ENCODE measurements around the gene KLHL40. TPM values are rescaled to one million over a fixed set of nuclear protein-coding genes. Genes with fewer than 3 reads are reported as not detected.

KLHL40 gene
- total and polyA plus RNA-seq, 2 donors (not counting 3 experiments of a cell fraction or from before 2014, with no cell fraction given): not detected

DNA sequence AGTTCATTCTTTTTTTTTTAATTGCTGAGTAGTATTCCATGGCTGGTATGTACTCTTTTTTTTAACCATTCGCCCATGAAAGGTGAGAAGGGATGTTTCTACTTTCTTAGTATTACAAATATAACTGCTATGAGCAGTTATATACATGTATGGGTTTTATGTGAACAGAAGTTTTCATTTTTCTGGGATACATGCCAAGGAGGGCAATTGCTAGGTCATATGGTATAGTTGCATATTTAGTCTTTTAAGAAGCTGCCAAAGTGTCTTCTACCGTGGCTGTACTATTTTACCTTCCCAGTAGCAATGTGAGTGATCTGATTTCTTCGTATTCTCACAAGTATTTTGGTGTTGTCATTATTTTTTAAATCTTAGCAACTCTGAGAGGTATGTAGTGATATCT, 11.2 kb upstream of the KLHL40 start:
- Histone ChIP-seq H3K36me3 (ENCODE audit: control insufficient read depth in 2 of 2, extremely low read depth in 1 of 2, insufficient read depth in 2 of 2, low read length in 2 of 2) (no peaks in the 10 kb centered on the region), H3K4me2 (ENCODE audit: insufficient read depth, low read length) (no peak overlapping the region), H3K9me1 (replicated peaks; ENCODE audit: control insufficient read depth, extremely low read depth, insufficient read depth, low read length) (no peaks in the 10 kb centered on the region), H3K4me3 (replicated peaks in 1 of 3; ENCODE audit: insufficient read depth in 1 of 3, low read depth in 1 of 3, low read length in 3 of 3) (no peak overlapping the region), H3K9ac (replicated peaks; ENCODE audit: extremely low read depth, insufficient read depth, low read length) (no peak overlapping the region), H3K79me2 (ENCODE audit: control insufficient read depth, insufficient read depth, low read length) (no peaks in the 10 kb centered on the region), H3K4me1 (ENCODE audit: control insufficient read depth, extremely low read depth, insufficient read depth, low read length) (no peaks in the 10 kb centered on the region), H2AFZ (ENCODE audit: low read depth, low read length) (no peak overlapping the region), H4K20me1 (replicated peaks; ENCODE audit: control insufficient read depth, extremely low read depth, insufficient read depth, low read length) (no peaks in the 10 kb centered on the region), H3K27ac (ENCODE audit: insufficient read depth, low read depth, low read length) (no peak overlapping the region), H3K9me3 (replicated peaks; ENCODE audit: control insufficient read depth, insufficient read depth, low read length) (no peaks in the 10 kb centered on the region), H3K27me3 (ENCODE audit: control insufficient read depth in 2 of 2, insufficient read depth in 2 of 2, low read length in 2 of 2) (peaks cover 3 to 4% of the 10 kb centered on the region in 2 experiments)
- BruUV-seq (replicated peaks): no TSS peak
- CTCF ChIA-PET: no interaction called here
- dilution Hi-C loops (cut with MboI; ENCODE audit: extremely low pct_ligation_motif_present, low sequenced_read_pairs): no loop called here
- FAIRE-seq (no peak), DNase-seq (ENCODE audit: low read depth, low spot score) (no peak)
- intact Hi-C loops (cut with micrococcal nuclease): no loop called here
- POLR2A ChIA-PET: no interaction called here
- no peak for TF ChIP-seq MYC (IDR thresholded peaks at IDR 0.05; ENCODE audit: low read depth, low read length)

DNA sequence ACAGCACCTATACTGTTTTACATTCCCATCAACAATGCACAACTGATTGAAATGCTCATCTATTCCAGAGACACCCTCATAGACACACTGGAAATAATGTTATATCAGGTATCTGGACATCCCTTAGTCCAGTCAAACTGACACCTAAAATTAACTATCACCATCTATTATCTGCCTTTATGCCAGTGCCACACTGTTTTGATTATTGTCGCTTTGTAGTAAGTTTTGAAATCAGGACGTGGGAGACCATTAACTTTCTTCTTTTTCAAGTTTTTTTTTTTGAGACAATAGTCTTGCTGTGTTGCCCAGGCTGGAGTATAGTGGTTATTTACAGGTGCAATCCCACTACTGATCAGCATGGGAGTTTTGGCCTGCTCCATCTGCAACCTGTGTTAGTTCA, 9.4 kb upstream of the KLHL40 start:
- ChIA-PET CTCF (no interaction called here), POLR2A (no interaction called here)
- FAIRE-seq (no peak), DNase-seq (ENCODE audit: low read depth, low spot score) (no peak)
- Histone ChIP-seq H3K36me3 (ENCODE audit: control insufficient read depth in 2 of 2, extremely low read depth in 1 of 2, insufficient read depth in 2 of 2, low read length in 2 of 2) (no peaks in the 10 kb centered on the region), H3K27me3 (ENCODE audit: control insufficient read depth in 2 of 2, insufficient read depth in 2 of 2, low read length in 2 of 2) (peaks cover 8 to 19% of the 10 kb centered on the region in 2 experiments), H3K27ac (ENCODE audit: insufficient read depth, low read depth, low read length) (no peak overlapping the region), H2AFZ (ENCODE audit: low read depth, low read length) (no peak overlapping the region), H3K4me2 (ENCODE audit: insufficient read depth, low read length) (no peak overlapping the region), H3K9ac (replicated peaks; ENCODE audit: extremely low read depth, insufficient read depth, low read length) (no peak overlapping the region), H3K4me1 (ENCODE audit: control insufficient read depth, extremely low read depth, insufficient read depth, low read length) (no peaks in the 10 kb centered on the region), H3K9me1 (replicated peaks; ENCODE audit: control insufficient read depth, extremely low read depth, insufficient read depth, low read length) (no peaks in the 10 kb centered on the region), H3K9me3 (replicated peaks; ENCODE audit: control insufficient read depth, insufficient read depth, low read length) (no peaks in the 10 kb centered on the region), H3K79me2 (ENCODE audit: control insufficient read depth, insufficient read depth, low read length) (no peaks in the 10 kb centered on the region), H4K20me1 (replicated peaks; ENCODE audit: control insufficient read depth, extremely low read depth, insufficient read depth, low read length) (no peaks in the 10 kb centered on the region), H3K4me3 (replicated peaks in 1 of 3; ENCODE audit: insufficient read depth in 1 of 3, low read depth in 1 of 3, low read length in 3 of 3) (no peak overlapping the region)
- dilution Hi-C loops (cut with MboI; ENCODE audit: extremely low pct_ligation_motif_present, low sequenced_read_pairs) (no loop called here), intact Hi-C loops (cut with micrococcal nuclease) (no loop called here)
- TF ChIP-seq, protein P1, sequence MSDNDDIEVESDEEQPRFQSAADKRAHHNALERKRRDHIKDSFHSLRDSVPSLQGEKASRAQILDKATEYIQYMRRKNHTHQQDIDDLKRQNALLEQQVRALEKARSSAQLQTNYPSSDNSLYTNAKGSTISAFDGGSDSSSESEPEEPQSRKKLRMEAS (IDR thresholded peaks at IDR 0.05; ENCODE audit: insufficient read depth, insufficient read length): no peak
- TF ChIP-seq POLR2AphosphoS5 (IDR thresholded peaks at IDR 0.05; ENCODE audit: insufficient read depth, low read depth, low read length) (no peak), GATA2 (IDR thresholded peaks at IDR 0.05; ENCODE audit: insufficient read depth, insufficient read length, low read depth, low read length) (no peak), JUN (IDR thresholded peaks at IDR 0.05; ENCODE audit: borderline replicate concordance, insufficient read depth, insufficient read length, low read depth) (no peak), MYC (IDR thresholded peaks at IDR 0.05; ENCODE audit: low read depth, low read length) (no peak), CTCF (IDR thresholded peaks at IDR 0.05; ENCODE audit: extremely low read depth in 1 of 2, insufficient read depth in 1 of 2, low read depth in 1 of 2, low read length in 2 of 2) (no peak), EZH2 (IDR thresholded peaks at IDR 0.05; ENCODE audit: borderline replicate concordance, low read depth, low read length, severe bottlenecking) (no peak), POLR2A (IDR thresholded peaks at IDR 0.05; ENCODE audit: low read depth, low read length) (no peak), FOS (IDR thresholded peaks at IDR 0.05; ENCODE audit: borderline replicate concordance, insufficient read depth, low read length) (no peak)
- no TSS peak for BruUV-seq (replicated peaks)
